SJSA1 (cell line): ENCODE measurements around the gene OXCT2. TPM values are rescaled to one million over a fixed set of nuclear protein-coding genes. Genes with fewer than 3 reads are reported as not detected.

Experiments used
- DNase-seq, 2 experiments: peaks; one replicate each; pipeline ENCODE4 v3.0.0-alpha.2; 2015 to 2020; ENCODE audit warnings: low spot score in 2 of 2, low read depth in 1 of 2
- H3K27ac ChIP-seq: fragments of 250-450 bp; sonication (Bioruptor Pico); 2 replicates; pipeline ENCODE4 v1.5.1; 2020; ENCODE audit warnings: mild to moderate bottlenecking, moderate library complexity
- H3K27me3 ChIP-seq: fragments of 250-450 bp; sonication (Bioruptor Pico); replicated peaks from 2 replicates; pipeline ENCODE4 v1.5.1; 2020; ENCODE audit warnings: mild to moderate bottlenecking, moderate library complexity
- H3K36me3 ChIP-seq: fragments of 250-450 bp; sonication (Bioruptor Pico); 2 replicates; pipeline ENCODE4 v1.5.1; 2020; ENCODE audit warnings: mild to moderate bottlenecking
- H3K4me1 ChIP-seq: fragments of 250-450 bp; sonication (Bioruptor Pico); replicated peaks from 2 replicates; pipeline ENCODE4 v1.6.1; 2021; ENCODE audit warnings: mild to moderate bottlenecking
- H3K4me3 ChIP-seq: fragments of 250-450 bp; sonication (Bioruptor Pico); 2 replicates; pipeline ENCODE4 v1.5.1; 2020; ENCODE audit warnings: mild to moderate bottlenecking
- H3K9me3 ChIP-seq: fragments of 250-450 bp; sonication (Bioruptor Pico); replicated peaks from 2 replicates; pipeline ENCODE4 v1.5.1; 2020; ENCODE audit warnings: mild to moderate bottlenecking
- total RNA-seq: library from RNA; depleted of rRNA; stranded (reverse); fragments of >200 nt; shearing (Covaris generic); gene quantifications from 2 replicates; pipeline ENCODE4 v1.2.3, GENCODE V29; 2014; rRNA removed

OXCT2 gene
- total RNA-seq, 1 experiment from 2014 or later = 0.13 TPM

DNA sequence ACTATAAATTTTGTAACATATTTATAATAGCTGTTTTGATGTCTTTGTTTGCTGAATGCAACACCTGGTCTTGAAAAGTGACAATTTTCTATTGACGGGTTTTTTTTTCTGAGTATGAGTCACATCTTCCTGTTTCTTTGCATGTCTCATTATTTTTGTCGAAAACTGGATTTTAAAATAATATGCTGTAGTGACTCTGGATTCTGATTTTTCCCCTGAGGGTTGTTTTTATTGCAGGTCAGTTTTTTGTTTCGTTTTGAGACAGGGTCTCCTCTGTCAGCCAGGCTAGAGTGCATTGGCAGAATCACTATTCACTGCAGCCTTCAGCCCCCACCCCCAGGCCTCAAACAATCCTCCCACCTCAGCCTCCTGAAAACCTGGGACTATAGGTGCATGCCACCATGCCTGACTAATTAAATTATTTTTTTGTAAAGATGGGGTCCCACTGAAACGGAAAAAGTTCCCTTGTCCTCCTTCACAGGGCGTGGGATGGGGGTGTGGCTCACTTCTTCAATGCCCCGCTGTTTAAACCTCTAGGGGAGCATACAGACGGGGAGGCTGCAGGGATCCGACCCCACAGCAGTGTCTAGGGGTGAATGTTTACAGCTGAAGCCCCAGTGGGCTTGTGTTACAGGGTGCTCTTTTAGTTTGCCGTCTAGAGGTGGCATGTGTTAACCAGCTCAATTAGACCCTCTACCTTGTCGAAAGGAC, 43.8 kb downstream of the OXCT2 start:
- H3K4me1 ChIP-seq = no peaks in the 10 kb centered on the region
- DNase-seq = no peak
- H3K27me3 ChIP-seq = peaks cover 58% of the 10 kb centered on the region
- H3K4me3 ChIP-seq = no peak overlapping the region
- H3K36me3 ChIP-seq = no peaks in the 10 kb centered on the region
- no peak overlapping the region for H3K27ac ChIP-seq
- H3K9me3 ChIP-seq = no peaks in the 10 kb centered on the region

DNA sequence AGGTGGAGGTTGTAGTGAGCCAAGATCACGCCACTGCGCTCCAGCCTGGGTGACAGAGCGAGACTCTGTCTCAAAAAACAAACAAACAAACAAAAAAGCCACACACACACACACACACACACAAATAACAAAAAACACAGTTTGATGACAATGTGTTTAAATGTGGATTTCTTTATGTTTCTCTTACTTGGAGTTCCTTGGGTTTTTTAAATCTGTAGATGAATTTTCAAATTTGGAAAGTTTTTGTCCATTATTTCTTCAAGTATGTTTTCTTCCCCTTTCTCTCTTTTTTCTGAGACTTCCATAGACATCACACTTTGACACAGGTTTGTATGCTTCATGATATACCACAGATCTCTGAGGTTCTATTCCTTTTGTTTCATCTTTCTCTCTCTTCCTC, 44.5 kb downstream of the OXCT2 start:
- Histone ChIP-seq H3K4me1 (no peaks in the 10 kb centered on the region), H3K27me3 (peaks cover 56% of the 10 kb centered on the region), H3K27ac (no peak overlapping the region), H3K4me3 (no peak overlapping the region), H3K9me3 (no peaks in the 10 kb centered on the region), H3K36me3 (no peaks in the 10 kb centered on the region)
- DNase-seq = no peak

DNA sequence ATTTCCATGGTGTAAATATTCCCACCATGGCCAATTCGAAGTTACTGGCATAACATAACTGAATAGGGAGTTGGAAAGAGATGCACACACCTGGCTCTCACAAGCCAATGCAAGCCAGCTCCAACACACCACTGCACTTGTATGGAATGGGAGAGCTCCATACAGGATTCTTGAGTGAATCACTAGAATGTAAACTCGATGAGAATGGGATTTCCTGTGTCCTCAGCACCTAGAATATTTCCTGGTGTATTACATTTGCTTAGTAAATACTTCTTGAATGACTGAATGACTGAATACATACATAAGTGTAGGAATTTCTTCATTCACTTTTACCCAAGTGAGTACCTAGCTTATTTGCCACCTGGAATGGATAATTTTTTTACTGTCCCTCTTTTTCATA, 48.7 kb downstream of the OXCT2 start:
- Histone ChIP-seq H3K36me3 (no peaks in the 10 kb centered on the region), H3K4me3 (no peak overlapping the region), H3K9me3 (no peaks in the 10 kb centered on the region), H3K27me3 (peaks cover 44% of the 10 kb centered on the region), H3K27ac (no peak overlapping the region), H3K4me1 (no peaks in the 10 kb centered on the region)
- DNase-seq = no peak

DNA sequence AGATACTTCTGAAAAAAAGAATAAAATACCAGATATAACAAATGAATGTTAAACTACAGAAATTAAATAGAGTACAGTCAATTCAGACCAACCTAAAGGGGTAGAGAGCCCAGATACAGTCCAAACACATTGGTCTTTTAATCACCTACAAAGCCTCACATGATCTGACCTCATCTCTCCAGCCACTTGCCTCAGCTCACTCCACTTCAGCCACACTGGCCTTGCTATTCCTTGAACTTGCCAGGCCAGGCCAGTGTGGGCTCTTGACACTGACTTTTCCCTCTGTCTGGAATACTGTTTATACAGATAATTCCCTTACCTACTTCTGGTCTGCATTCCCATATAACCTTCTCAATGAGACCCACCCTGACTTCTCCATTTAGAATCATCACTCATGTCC, 49.5 kb downstream of the OXCT2 start:
- no peak overlapping the region for H3K27ac ChIP-seq
- no peak for DNase-seq
- peaks cover 44% of the 10 kb centered on the region for H3K27me3 ChIP-seq
- no peaks in the 10 kb centered on the region for H3K9me3 ChIP-seq
- no peak overlapping the region for H3K4me3 ChIP-seq
- no peaks in the 10 kb centered on the region for H3K36me3 ChIP-seq
- H3K4me1 ChIP-seq = no peaks in the 10 kb centered on the region

DNA sequence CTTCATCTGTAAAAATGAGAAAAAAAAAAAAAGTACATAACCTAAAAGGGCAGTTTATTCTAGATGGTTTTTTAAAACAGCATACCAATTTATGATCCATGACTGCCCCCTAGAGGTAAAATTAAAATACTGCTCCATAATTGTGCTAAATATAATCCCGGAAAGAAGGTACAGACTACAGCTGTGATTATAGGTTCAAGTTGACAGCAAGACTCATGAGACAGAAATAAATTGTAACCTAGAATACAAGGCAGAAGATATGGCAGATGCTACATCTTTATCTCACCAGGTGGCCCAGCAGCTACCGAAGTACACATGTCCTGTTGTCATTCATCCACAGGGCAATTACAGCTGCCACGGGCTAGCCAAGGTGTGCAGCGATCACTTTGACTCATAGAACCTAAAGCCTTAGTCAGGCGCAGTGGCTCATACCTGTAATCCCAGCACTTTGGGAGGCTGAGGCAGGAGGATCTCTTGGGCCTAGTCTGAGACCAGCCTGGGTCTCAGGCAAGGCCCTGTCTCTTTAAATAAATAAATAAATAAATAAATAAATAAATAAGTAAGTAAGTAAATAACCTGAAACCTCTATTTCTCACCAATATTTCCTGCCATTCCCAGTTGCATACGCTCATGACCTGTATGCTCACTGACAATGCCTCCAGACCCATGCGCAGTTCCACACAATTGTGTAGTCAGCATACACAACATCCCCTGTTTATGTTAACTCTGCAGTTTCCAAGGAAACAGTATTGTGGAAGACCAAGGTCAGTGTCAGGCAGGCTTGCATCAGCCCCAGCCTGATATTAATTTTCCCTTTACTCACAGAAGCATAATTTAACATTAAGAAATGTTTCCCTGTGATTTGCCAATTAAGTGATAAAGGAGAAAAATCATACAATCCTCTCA, 50.8 kb downstream of the OXCT2 start:
- H3K9me3 ChIP-seq = no peaks in the 10 kb centered on the region
- DNase-seq = peak in 1 of 2 experiments; percentile 51
- H3K27ac ChIP-seq = no peak overlapping the region
- H3K27me3 ChIP-seq = peaks cover 40% of the 10 kb centered on the region
- H3K4me1 ChIP-seq = no peaks in the 10 kb centered on the region
- H3K4me3 ChIP-seq = no peak overlapping the region
- no peaks in the 10 kb centered on the region for H3K36me3 ChIP-seq

Other genes starting within 250 kb of the OXCT2 start
- gene PABPC4, start 194.6 kb downstream of the OXCT2 start, total RNA-seq = 93.2 and 99.1 TPM in 2 replicates
- 12.7 and 14.4 TPM in 2 replicates for gene HEYL, start 131.7 kb downstream of the OXCT2 start, total RNA-seq
- not detected in 2 replicates for gene NT5C1A, start 99.2 kb downstream of the OXCT2 start, total RNA-seq
- 0.06 and 0.13 TPM in 2 replicates for gene HPCAL4, start 79.9 kb downstream of the OXCT2 start, total RNA-seq
- gene PPIE, start 32.5 kb downstream of the OXCT2 start, total RNA-seq = 43.0 and 48.7 TPM in 2 replicates
- gene BMP8B, start 17.5 kb upstream of the OXCT2 start, total RNA-seq = 0.08 TPM in 1 of 2 replicates, not detected in the other
- gene TRIT1, start 112.2 kb upstream of the OXCT2 start, total RNA-seq = 25.7 and 33.5 TPM in 2 replicates
- gene MYCL, start 130.6 kb upstream of the OXCT2 start, total RNA-seq = 5.3 and 8.1 TPM in 2 replicates
- 12.1 and 13.8 TPM in 2 replicates for gene MFSD2A, start 183.8 kb upstream of the OXCT2 start, total RNA-seq